ENCODE data around the gene ARL4D.

Gene ARL4D

DNA sequence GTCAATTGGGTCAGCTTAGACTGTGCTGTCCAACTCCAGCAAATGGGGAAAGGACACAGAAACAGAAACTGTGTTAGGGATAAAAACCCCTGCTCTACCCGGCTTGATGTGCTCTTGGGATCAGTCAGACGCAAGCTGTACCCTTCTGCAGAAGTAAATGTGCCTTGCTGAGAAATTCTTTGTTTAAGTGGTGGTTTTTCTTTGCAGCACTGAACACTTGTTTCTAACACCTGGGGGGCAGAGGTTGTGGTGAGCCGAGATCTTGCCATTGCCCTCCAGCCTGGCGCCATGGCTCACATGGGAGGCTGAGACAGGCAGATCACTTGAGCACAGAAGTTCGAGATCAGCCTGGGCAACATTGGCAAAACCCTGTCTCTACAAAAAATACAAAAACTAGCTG lies 18.5 kb upstream of the ARL4D start:
- no peak overlapping the region for H3K4me3 ChIP-seq
- H3K27ac ChIP-seq: no peak overlapping the region
- no peak for TF ChIP-seq CTCF (IDR thresholded peaks at IDR 0.05)
- DNase-seq (ENCODE audit: low spot score): no peak

DNA sequence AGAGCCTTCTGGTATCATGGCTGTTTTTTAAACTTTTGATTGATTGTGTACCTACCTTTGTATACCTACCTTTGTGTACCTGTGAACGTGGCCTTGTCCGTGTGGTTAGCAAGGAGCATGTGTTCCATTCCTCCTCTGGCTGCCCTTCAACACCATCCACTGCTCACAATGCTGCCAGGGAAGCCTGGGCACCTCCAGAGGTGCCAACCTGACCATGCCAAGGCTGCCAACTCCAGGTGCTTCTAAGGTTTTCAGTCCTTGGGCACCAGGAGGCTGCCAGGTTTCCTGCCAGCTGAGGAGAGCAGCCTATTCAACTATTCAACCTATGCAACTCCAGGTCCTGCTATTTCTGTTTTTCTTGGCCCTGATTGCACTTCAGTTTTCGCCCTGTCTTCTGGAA lies 17.6 kb upstream of the ARL4D start:
- no peak for TF ChIP-seq CTCF (IDR thresholded peaks at IDR 0.05)
- H3K4me3 ChIP-seq: no peak overlapping the region
- no peak overlapping the region for H3K27ac ChIP-seq
- no peak for DNase-seq (ENCODE audit: low spot score)

- DNase-seq (ENCODE audit: low spot score): no peak
- no peak overlapping the region for H3K4me3 ChIP-seq
- H3K27ac ChIP-seq: no peak overlapping the region
- TF ChIP-seq CTCF (IDR thresholded peaks at IDR 0.05): no peak
Observed at GRCh38 chr17:43381621-43382020, 17.2 kb upstream of the ARL4D start.

DNA sequence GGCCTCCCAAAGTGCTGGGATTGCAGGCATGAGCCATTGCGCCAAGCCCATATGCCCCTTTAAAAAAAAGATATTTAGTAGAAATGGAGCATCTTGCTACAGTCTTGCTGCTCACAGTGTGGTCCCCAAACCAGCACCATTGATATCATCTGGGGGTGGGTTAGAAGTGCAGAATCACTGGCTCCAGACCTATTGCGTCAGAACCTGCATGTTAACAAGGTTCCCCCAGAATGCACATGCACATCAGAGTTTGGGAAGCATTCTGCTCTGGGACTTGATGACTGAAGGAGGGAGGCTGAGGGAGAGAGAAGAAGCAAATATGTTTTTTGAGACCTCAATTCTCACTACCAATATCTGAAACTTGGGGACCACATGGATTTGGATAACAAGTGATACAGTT lies 16.0 kb upstream of the ARL4D start:
- no peak for DNase-seq (ENCODE audit: low spot score)
- no peak overlapping the region for H3K27ac ChIP-seq
- H3K4me3 ChIP-seq: no peak overlapping the region
- no peak for TF ChIP-seq CTCF (IDR thresholded peaks at IDR 0.05)

GRCh38 chr17:43383372-43383771 lies 15.4 kb upstream of the ARL4D start:
- Histone ChIP-seq H3K27ac (no peak overlapping the region), H3K4me3 (no peak overlapping the region)
- no peak for TF ChIP-seq CTCF (IDR thresholded peaks at IDR 0.05)
- DNase-seq (ENCODE audit: low spot score): no peak

DNA sequence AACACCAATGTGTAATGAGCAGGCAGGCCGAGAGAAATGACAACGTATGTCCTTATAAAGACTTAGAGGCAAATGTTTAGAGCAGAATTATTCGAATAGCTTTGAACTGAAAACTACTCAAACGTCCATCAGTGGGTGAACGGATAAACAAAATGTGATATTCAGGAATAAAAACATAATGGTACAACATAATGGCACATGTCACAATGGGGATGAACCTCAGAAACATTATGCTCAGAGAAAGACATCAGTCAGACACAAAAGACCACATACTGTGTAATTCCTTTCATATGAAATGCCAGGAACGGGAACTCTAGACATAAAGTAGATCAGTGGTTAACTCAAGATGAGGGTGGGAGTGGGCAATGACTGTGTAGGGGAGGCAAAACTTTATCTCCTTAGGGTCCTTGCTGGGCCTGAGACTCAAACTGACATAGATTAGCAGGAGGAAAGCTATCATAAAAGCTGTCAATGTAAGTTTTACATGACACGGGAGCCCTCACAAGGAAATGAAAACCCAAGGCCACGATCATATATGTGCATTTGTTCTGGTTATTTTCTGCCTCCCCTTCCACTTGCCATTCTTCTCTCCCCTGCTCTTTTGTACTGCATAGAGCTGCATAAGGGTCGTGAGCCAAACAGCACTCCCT lies 14.8 kb upstream of the ARL4D start:
- DNase-seq (ENCODE audit: low spot score): no peak
- TF ChIP-seq CTCF (IDR thresholded peaks at IDR 0.05): no peak
- Histone ChIP-seq H3K27ac (no peak overlapping the region), H3K4me3 (no peak overlapping the region)

DNA sequence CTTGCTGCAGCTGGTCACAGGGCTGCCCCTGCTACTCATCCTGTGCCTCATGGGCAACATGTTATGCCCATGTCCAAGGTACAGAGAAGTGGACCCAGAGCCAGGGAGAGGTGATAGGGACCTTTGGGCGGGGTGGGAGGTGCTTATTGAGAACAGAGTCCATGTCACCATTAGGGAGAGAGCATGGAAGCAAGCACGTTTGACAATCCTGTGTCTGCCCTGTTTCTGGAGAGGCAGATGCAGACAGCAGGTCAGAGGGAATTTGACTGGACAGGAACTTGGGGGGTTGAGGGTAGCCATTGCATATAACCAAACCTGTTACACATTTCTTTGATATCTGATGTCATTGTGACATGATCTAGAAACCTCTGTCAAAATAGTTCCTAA lies 14.3 kb upstream of the ARL4D start:
- H3K27ac ChIP-seq: no peak overlapping the region

More for the DNA sequence above, 14.3 kb upstream of the ARL4D start:
- no peak for TF ChIP-seq CTCF (IDR thresholded peaks at IDR 0.05)
- no peak overlapping the region for H3K4me3 ChIP-seq
- DNase-seq (ENCODE audit: low spot score): no peak
